Stimulated activated naive B cell treated with anti-CD40 and anti-IgM and Interleukin-4, amounts not matched to agents 10 μg/mL and 1 μg/mL and 100 μg/mL, for 72 hours (primary cell): ENCODE data around the gene NRP2.

Experiments used
- ATAC-seq, 2 donors: fragments of 150-1000 bp; cut with Tn5 transposase; replicated peaks; 2 replicates each; pipeline ENCODE4 v1.10.0; 2021; ENCODE audit warnings: moderate library complexity in 1 of 2
- DNase-seq: peaks from one replicate; pipeline ENCODE4 v3.0.0; 2021
- H3K27ac Mint-ChIP-seq: one replicate; pipeline ENCODE4 v1.8.0; 2022; ENCODE audit warnings: mild to moderate bottlenecking, mixed read lengths
- H3K27me3 Mint-ChIP-seq, 2 donors: one replicate each; pipeline ENCODE4 v1.8.0; 2022; ENCODE audit warnings: mixed read lengths in 2 of 2
- H3K36me3 Mint-ChIP-seq, 2 donors: one replicate each; pipeline ENCODE4 v1.8.0; 2022; ENCODE audit warnings: mixed read lengths in 2 of 2, mild to moderate bottlenecking in 1 of 2
- H3K4me1 Mint-ChIP-seq, 2 donors: one replicate each; pipeline ENCODE4 v1.8.0; 2022; ENCODE audit warnings: mixed read lengths in 2 of 2, mild to moderate bottlenecking in 1 of 2
- H3K4me3 Mint-ChIP-seq, 2 donors: one replicate each; pipeline ENCODE4 v1.8.0; 2022; ENCODE audit warnings: mild to moderate bottlenecking in 2 of 2, mixed read lengths in 2 of 2, moderate library complexity in 1 of 2
- H3K9me3 Mint-ChIP-seq, 2 donors: one replicate each; pipeline ENCODE4 v1.8.0; 2022; ENCODE audit warnings: mixed read lengths in 2 of 2, mild to moderate bottlenecking in 1 of 2

Gene NRP2

GRCh38 chr2:205759732-205760131 lies 77.4 kb downstream of the NRP2 start:
- no peak for DNase-seq
- peaks cover 4 to 18% of the 10 kb centered on the region in 2 donors for H3K27me3 Mint-ChIP-seq
- H3K4me3 Mint-ChIP-seq: no peak overlapping the region
- H3K36me3 Mint-ChIP-seq: peaks cover 4 to 7% of the 10 kb centered on the region in 2 donors
- no peak overlapping the region for H3K27ac Mint-ChIP-seq
- no peaks in the 10 kb centered on the region for H3K4me1 Mint-ChIP-seq
- H3K9me3 Mint-ChIP-seq: no peaks in the 10 kb centered on the region
- no peak for ATAC-seq

DNA sequence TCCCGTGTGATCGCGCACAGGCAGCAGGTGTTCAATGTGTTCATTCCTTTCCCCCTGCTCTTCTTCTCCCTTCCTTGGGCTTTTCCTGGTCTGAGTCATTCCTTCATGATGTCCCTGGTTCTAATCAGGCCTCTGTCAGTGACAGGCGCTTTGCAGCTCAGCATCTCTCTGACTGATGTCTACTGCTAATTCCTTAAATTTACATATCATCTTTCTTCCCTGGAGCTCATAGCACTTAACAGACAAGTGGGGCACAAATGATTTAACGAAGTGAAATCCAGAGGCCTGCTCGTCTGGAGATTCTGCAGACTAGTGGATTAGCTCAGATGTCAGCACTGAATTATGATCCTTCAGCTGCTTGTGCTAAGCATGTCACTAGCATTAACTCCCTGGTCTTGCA lies 77.9 kb downstream of the NRP2 start:
- Mint-ChIP-seq H3K27ac (no peak overlapping the region), H3K36me3 (peaks cover 4 to 7% of the 10 kb centered on the region in 2 donors), H3K9me3 (no peaks in the 10 kb centered on the region), H3K27me3 (peaks cover 6 to 20% of the 10 kb centered on the region in 2 donors), H3K4me3 (no peak overlapping the region), H3K4me1 (no peaks in the 10 kb centered on the region)
- ATAC-seq: no peak
- no peak for DNase-seq

DNA sequence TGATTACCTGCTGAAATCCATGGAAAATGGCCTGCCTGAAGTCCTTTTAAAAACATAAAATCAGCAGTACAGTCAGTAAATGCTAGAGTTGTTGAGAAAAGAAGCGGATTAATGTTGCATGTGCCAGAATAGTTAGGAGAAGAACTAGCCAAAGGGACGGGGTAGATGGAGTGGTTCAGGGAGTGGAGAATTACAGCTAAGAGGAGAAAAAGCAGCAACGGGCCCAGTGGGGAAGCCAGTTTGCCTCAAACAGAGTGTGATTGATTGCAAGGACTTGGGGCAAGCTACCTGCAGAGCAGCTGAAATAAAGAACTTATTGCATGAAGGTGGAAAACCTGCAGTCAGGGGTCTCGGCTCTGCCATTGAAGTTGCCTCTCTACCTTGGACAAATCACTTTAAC lies 79.1 kb downstream of the NRP2 start:
- peaks cover 9 to 28% of the 10 kb centered on the region in 2 donors for H3K27me3 Mint-ChIP-seq
- no peaks in the 10 kb centered on the region for H3K4me1 Mint-ChIP-seq
- no peak overlapping the region for H3K27ac Mint-ChIP-seq

DNA sequence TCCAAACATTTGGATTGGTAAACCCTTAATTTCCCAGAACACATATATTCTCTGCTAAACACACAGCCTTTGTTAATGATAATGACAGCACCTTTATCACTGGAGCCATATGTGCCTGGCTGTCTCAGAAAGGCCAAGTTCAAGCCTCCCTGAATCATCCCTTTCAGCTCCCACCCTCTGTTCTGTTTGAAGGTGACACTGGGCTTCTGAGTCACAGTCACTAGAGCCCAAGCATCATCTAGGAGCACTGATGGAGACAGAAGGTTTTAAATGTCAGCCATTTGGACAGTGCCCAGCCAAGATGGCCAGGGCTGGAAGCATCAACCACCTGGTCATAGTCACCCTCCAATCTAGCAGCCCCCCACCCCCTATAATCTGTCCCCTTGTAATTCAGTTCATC lies 80.6 kb downstream of the NRP2 start:
- Mint-ChIP-seq H3K36me3 (peaks cover 6 to 7% of the 10 kb centered on the region in 2 donors), H3K4me3 (no peak overlapping the region), H3K27me3 (peaks cover 13 to 37% of the 10 kb centered on the region in 2 donors), H3K27ac (no peak overlapping the region), H3K9me3 (no peaks in the 10 kb centered on the region), H3K4me1 (peaks cover 2 to 9% of the 10 kb centered on the region in 2 donors)
- ATAC-seq: no peak
- DNase-seq: no peak

More for the DNA sequence above, 79.1 kb downstream of the NRP2 start:
- DNase-seq (no peak), ATAC-seq (no peak)
- Mint-ChIP-seq H3K4me3 (no peak overlapping the region), H3K9me3 (no peaks in the 10 kb centered on the region), H3K36me3 (peaks cover 4 to 7% of the 10 kb centered on the region in 2 donors)

- no peak for DNase-seq
These were observed 81.5 kb downstream of the NRP2 start for GRCh38 chr2:205763708-205764211.

DNA sequence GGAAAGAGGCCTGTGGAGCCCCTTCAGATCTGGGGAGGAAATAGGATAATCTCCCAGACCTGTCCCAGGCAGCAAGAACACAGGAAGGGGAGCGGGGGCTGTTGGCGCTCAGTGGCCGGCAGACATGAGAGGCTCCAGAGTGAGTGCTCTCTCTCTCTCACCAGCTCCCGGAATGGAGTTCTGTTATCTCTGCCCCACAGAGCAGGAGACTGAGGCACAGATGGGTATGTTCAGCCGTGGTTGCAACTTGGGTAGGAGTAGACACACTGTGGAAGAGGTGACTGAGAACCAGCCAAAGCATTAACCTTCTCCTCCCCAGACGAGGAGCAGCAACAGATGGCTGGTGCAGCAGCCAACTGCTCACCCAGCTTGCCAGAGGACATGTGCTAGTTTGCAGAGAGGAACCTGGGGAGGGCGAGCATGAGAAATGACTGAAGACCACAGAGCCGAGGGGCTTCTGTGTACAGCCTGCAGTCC lies 82.0 kb downstream of the NRP2 start:
- no peak for ATAC-seq
- Mint-ChIP-seq H3K27ac (no peak overlapping the region), H3K4me1 (peaks cover 2 to 9% of the 10 kb centered on the region in 2 donors), H3K27me3 (peaks cover 13 to 37% of the 10 kb centered on the region in 2 donors), H3K9me3 (no peaks in the 10 kb centered on the region), H3K4me3 (no peak overlapping the region), H3K36me3 (peaks cover 6 to 7% of the 10 kb centered on the region in 2 donors)
- no peak for DNase-seq

More at GRCh38 chr2:205763708-205764211, 81.5 kb downstream of the NRP2 start:
- Mint-ChIP-seq H3K4me3 (peak overlapping the region in 1 of 2 donors; percentile 54), H3K4me1 (peaks cover 2 to 9% of the 10 kb centered on the region in 2 donors), H3K36me3 (peaks cover 6 to 7% of the 10 kb centered on the region in 2 donors), H3K27ac (no peak overlapping the region), H3K27me3 (peaks cover 13 to 37% of the 10 kb centered on the region in 2 donors), H3K9me3 (no peaks in the 10 kb centered on the region)
- ATAC-seq: peak in 1 of 2 donors; percentile 33

GRCh38 chr2:205765151-205765550 lies 82.8 kb downstream of the NRP2 start:
- Mint-ChIP-seq H3K9me3 (no peaks in the 10 kb centered on the region), H3K4me1 (peaks cover 2 to 15% of the 10 kb centered on the region in 2 donors), H3K36me3 (peaks cover 5 to 7% of the 10 kb centered on the region in 2 donors), H3K4me3 (no peak overlapping the region), H3K27ac (no peak overlapping the region), H3K27me3 (peaks cover 13 to 37% of the 10 kb centered on the region in 2 donors)
- ATAC-seq (no peak), DNase-seq (no peak)

- Mint-ChIP-seq H3K27me3 (peaks cover 18 to 37% of the 10 kb centered on the region in 2 donors), H3K36me3 (peaks cover 2 to 7% of the 10 kb centered on the region in 2 donors), H3K27ac (no peak overlapping the region), H3K9me3 (no peaks in the 10 kb centered on the region), H3K4me1 (peaks cover 4 to 15% of the 10 kb centered on the region in 2 donors), H3K4me3 (no peak overlapping the region)
- DNase-seq (peak; percentile 20), ATAC-seq (peak in 1 of 2 donors; percentile 38)
These were observed 84.6 kb downstream of the NRP2 start for GRCh38 chr2:205766779-205767359.

- ATAC-seq: no peak
- no peak overlapping the region for H3K4me3 Mint-ChIP-seq
- peaks cover 18 to 37% of the 10 kb centered on the region in 2 donors for H3K27me3 Mint-ChIP-seq
- H3K4me1 Mint-ChIP-seq: peaks cover 4 to 15% of the 10 kb centered on the region in 2 donors
- H3K27ac Mint-ChIP-seq: no peak overlapping the region
- H3K36me3 Mint-ChIP-seq: peaks cover 2 to 3% of the 10 kb centered on the region in 2 donors
- no peak for DNase-seq
- H3K9me3 Mint-ChIP-seq: no peaks in the 10 kb centered on the region
These were observed 85.3 kb downstream of the NRP2 start for GRCh38 chr2:205767617-205768016.

DNA sequence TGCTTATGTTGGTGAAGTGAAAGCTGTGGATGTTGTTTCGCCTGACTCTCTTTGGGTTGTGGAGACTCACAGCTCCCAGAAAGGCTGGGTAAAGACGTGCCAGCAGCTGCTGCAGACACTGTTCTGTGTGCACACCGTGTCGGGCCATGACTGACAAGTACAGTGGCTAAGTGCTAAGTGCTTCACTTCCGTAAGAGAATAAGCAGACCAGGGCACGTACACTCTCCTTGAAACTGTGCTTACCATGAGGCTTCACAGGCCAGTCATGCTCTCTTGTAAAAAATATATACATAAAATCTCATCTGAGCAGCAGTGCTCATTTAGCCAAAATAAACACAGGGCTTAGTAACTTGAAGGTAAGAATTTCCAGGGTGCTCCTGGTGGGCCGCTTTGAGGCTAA lies 86.0 kb downstream of the NRP2 start:
- ATAC-seq (no peak), DNase-seq (no peak)
- Mint-ChIP-seq H3K4me1 (peaks cover 4 to 15% of the 10 kb centered on the region in 2 donors), H3K27me3 (peaks cover 14 to 32% of the 10 kb centered on the region in 2 donors), H3K4me3 (no peak overlapping the region), H3K36me3 (peaks cover 0 to 2% of the 10 kb centered on the region in 2 donors), H3K27ac (no peak overlapping the region), H3K9me3 (no peaks in the 10 kb centered on the region)

DNA sequence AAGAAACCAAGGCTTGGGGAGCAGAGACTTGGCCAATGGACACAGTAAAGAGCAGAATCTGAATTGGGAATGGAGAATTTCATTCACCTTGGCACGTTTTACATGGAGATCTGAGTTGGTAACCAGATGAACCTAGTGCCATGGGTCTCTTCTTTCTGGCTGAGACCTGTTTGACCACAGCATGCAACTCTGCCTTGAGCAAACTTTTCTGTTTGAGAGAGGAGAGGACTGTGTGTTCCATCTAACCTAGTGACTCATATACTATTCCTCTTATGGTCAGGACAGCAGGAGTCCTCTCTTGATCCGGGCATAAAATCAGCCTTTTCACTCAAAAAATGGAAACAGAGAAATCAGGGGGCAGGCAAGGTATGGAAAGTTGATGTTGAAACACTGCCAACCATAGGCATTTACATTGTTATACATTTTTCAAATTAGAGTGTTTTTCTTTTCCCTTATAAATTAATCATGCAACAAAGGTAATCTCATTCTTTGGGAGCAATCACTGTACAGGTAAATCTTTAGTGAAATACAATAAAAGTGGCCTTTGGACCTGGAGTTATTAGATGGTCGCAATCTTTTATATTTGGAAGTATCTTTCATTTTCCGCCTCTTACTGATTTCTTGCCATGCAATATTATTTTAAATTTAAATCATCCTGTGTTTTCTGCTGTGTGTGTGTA lies 86.7 kb downstream of the NRP2 start:
- Mint-ChIP-seq H3K9me3 (no peaks in the 10 kb centered on the region), H3K27ac (no peak overlapping the region), H3K36me3 (peaks cover 0 to 2% of the 10 kb centered on the region in 2 donors), H3K27me3 (peaks cover 18 to 26% of the 10 kb centered on the region in 2 donors), H3K4me3 (no peak overlapping the region), H3K4me1 (peaks cover 4 to 18% of the 10 kb centered on the region in 2 donors)
- ATAC-seq (no peak), DNase-seq (no peak)

GRCh38 chr2:205769495-205769850 lies 87.2 kb downstream of the NRP2 start:
- DNase-seq (no peak), ATAC-seq (no peak)
- Mint-ChIP-seq H3K27me3 (peaks cover 18 to 21% of the 10 kb centered on the region in 2 donors), H3K27ac (no peak overlapping the region), H3K9me3 (no peaks in the 10 kb centered on the region), H3K4me3 (no peak overlapping the region), H3K36me3 (peaks cover 0 to 2% of the 10 kb centered on the region in 2 donors), H3K4me1 (peaks cover 4 to 23% of the 10 kb centered on the region in 2 donors)

GRCh38 chr2:205769879-205770278 lies 87.6 kb downstream of the NRP2 start:
- Mint-ChIP-seq H3K4me1 (peaks cover 4 to 24% of the 10 kb centered on the region in 2 donors), H3K4me3 (no peak overlapping the region), H3K27me3 (peaks cover 18 to 19% of the 10 kb centered on the region in 2 donors), H3K27ac (no peak overlapping the region), H3K9me3 (no peaks in the 10 kb centered on the region), H3K36me3 (peaks cover 0 to 2% of the 10 kb centered on the region in 2 donors)
- DNase-seq (no peak), ATAC-seq (no peak)

DNA sequence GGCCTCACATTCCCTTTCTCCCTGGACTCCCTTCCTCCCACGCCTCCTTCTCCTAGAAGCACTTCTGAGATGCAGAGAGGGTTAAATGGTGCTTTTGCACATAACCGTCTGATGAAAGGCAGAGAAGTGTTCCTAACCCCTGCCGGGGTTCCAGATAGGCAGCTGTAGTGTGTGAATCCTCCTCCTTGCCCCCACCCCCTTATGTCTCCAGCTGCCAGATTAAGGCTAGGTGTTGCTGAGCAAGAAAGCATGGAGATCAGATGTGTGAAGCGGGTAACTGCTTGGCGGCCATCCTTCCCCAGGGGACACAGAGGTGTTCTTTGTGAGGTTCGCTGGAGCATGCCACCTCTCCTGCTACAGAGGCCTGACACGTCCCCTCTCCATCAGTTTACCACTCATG lies 88.3 kb downstream of the NRP2 start:
- no peak for ATAC-seq
- Mint-ChIP-seq H3K4me3 (no peak overlapping the region), H3K27ac (no peak overlapping the region), H3K27me3 (peaks cover 13% of the 10 kb centered on the region in 2 donors), H3K9me3 (no peaks in the 10 kb centered on the region), H3K4me1 (peaks cover 4 to 24% of the 10 kb centered on the region in 2 donors), H3K36me3 (peaks cover 0 to 2% of the 10 kb centered on the region in 2 donors)
- no peak for DNase-seq
